Esophagus squamous epithelium (tissue), 4 donors: ENCODE results near the gene SRSF10.

Source experiments
- POLR2A ChIP-seq, 4 donors: fragments of 450-650 bp; IDR thresholded peaks; one replicate each; pipeline ENCODE4 v1.6.1; 2017; ENCODE audit warnings: antibody characterized with exemption in 4 of 4, mild to moderate bottlenecking in 4 of 4, moderate library complexity in 3 of 4
- TF ChIP-seq, protein P1 (sequence below), 6 experiments: fragments of 450-650 bp in 4 of 6; fragments of 200-600 bp in 2 of 6; sonication (generic) in 2 of 6; IDR thresholded peaks; one replicate each; pipeline ENCODE4 v1.5.1; 2016 to 2019; ENCODE audit warnings: antibody characterized with exemption in 6 of 6, mild to moderate bottlenecking in 4 of 6, moderate library complexity in 4 of 6

DNA sequence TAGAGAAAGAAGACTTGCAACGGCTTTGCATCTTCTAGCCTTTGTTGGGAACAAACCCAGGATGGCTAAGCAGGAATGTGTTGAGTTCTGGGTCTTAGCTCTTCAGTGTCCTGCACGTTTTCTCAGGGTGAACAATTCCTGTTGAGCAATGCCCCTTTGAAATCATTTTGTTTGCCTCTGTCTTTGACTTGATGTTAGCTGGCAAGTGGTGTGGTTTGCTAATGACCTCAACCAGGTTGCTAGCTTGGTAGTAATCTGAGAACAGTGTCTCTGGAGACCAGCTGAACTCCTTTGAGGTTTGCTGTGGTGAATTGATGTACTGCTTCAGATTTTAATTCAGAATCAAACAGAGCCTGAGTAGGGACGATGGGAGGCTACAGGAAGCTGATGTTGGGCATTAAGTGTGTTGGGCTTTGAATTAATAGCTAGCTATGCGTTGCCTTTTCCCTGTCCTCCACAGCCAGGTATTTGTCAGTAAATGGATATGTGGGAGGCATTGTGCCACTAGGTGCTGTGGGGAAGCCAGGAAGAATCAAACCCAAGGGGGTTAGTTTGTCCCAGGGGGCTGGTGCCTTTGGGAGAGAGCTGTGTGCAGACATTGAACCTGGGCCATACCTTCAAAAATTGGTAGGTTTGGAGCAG, 23.3 kb upstream of the SRSF10 start:
- TF ChIP-seq, protein P1, sequence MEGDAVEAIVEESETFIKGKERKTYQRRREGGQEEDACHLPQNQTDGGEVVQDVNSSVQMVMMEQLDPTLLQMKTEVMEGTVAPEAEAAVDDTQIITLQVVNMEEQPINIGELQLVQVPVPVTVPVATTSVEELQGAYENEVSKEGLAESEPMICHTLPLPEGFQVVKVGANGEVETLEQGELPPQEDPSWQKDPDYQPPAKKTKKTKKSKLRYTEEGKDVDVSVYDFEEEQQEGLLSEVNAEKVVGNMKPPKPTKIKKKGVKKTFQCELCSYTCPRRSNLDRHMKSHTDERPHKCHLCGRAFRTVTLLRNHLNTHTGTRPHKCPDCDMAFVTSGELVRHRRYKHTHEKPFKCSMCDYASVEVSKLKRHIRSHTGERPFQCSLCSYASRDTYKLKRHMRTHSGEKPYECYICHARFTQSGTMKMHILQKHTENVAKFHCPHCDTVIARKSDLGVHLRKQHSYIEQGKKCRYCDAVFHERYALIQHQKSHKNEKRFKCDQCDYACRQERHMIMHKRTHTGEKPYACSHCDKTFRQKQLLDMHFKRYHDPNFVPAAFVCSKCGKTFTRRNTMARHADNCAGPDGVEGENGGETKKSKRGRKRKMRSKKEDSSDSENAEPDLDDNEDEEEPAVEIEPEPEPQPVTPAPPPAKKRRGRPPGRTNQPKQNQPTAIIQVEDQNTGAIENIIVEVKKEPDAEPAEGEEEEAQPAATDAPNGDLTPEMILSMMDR (IDR thresholded peaks at IDR 0.05): no peak
- no peak for TF ChIP-seq POLR2A (IDR thresholded peaks at IDR 0.05)
